ENCODE measurements around the gene MS4A18. TPM values are rescaled to one million over a fixed set of nuclear protein-coding genes. Genes with fewer than 3 reads are reported as not detected.

The MS4A18 gene
- total RNA-seq, 3 donors from 2014 or later = not detected

- Histone ChIP-seq H3K4me1 (no peaks in the 10 kb centered on the region), H3K9me3 (no peaks in the 10 kb centered on the region), H3K27me3 (peaks cover 0 to 2% of the 10 kb centered on the region in 2 donors), H3K36me3 (no peaks in the 10 kb centered on the region), H3K4me3 (no peak overlapping the region), H3K27ac (no peak overlapping the region)
- intact Hi-C loops (cut with DNase I; ENCODE audit: low total_unique reads) = no loop called here
- TF ChIP-seq POLR2AphosphoS5 (IDR thresholded peaks at IDR 0.05) (no peak), POLR2A (IDR thresholded peaks at IDR 0.05) (no peak), CTCF (IDR thresholded peaks at IDR 0.05) (no peak)
- DNase-seq (ENCODE audit: low spot score in 2 of 2) = no peak
Observed at GRCh38 chr11:60777106-60777505, 52.6 kb downstream of the MS4A18 start.

- Histone ChIP-seq H3K4me1 (no peaks in the 10 kb centered on the region), H3K4me3 (no peak overlapping the region), H3K27me3 (no peaks in the 10 kb centered on the region), H3K9me3 (no peaks in the 10 kb centered on the region), H3K36me3 (no peaks in the 10 kb centered on the region), H3K27ac (no peak overlapping the region)
- TF ChIP-seq POLR2AphosphoS5 (IDR thresholded peaks at IDR 0.05) = no peak
- TF ChIP-seq CTCF (IDR thresholded peaks at IDR 0.05) = no peak
- no peak for TF ChIP-seq POLR2A (IDR thresholded peaks at IDR 0.05)
- intact Hi-C loops (cut with DNase I; ENCODE audit: low total_unique reads) = no loop called here
- DNase-seq (ENCODE audit: low spot score in 2 of 2) = no peak
Observed at GRCh38 chr11:60777572-60777971, 53.1 kb downstream of the MS4A18 start.

- intact Hi-C loops (cut with DNase I; ENCODE audit: low total_unique reads) = no loop called here
- Histone ChIP-seq H3K4me1 (no peaks in the 10 kb centered on the region), H3K27me3 (no peaks in the 10 kb centered on the region), H3K27ac (no peak overlapping the region), H3K4me3 (no peak overlapping the region), H3K36me3 (no peaks in the 10 kb centered on the region), H3K9me3 (no peaks in the 10 kb centered on the region)
- DNase-seq (ENCODE audit: low spot score in 2 of 2) = no peak
- TF ChIP-seq POLR2AphosphoS5 (IDR thresholded peaks at IDR 0.05) (no peak), POLR2A (IDR thresholded peaks at IDR 0.05) (no peak), CTCF (IDR thresholded peaks at IDR 0.05) (no peak)
Observed at GRCh38 chr11:60780065-60780464, 55.5 kb downstream of the MS4A18 start.

- intact Hi-C loops (cut with DNase I; ENCODE audit: low total_unique reads) = no loop called here
- no peaks in the 10 kb centered on the region for H3K27me3 ChIP-seq
- TF ChIP-seq CTCF (IDR thresholded peaks at IDR 0.05) (no peak), POLR2AphosphoS5 (IDR thresholded peaks at IDR 0.05) (no peak), POLR2A (IDR thresholded peaks at IDR 0.05) (no peak)
Observed at GRCh38 chr11:60780774-60781173, 56.3 kb downstream of the MS4A18 start.

GRCh38 chr11:60781286-60781980, 56.9 kb downstream of the MS4A18 start:
- no peaks in the 10 kb centered on the region for H3K4me1 ChIP-seq
- DNase-seq (ENCODE audit: low spot score in 2 of 2) = no peak
- H3K36me3 ChIP-seq = no peaks in the 10 kb centered on the region
- no peak for TF ChIP-seq CTCF (IDR thresholded peaks at IDR 0.05)
- TF ChIP-seq POLR2A (IDR thresholded peaks at IDR 0.05) = no peak
- TF ChIP-seq POLR2AphosphoS5 (IDR thresholded peaks at IDR 0.05) = no peak
- H3K9me3 ChIP-seq = no peaks in the 10 kb centered on the region
- no peak overlapping the region for H3K27ac ChIP-seq
- intact Hi-C loops (cut with DNase I; ENCODE audit: low total_unique reads) = no loop called here
- no peaks in the 10 kb centered on the region for H3K27me3 ChIP-seq
- H3K4me3 ChIP-seq = no peak overlapping the region

More at GRCh38 chr11:60780774-60781173, 56.3 kb downstream of the MS4A18 start:
- Histone ChIP-seq H3K36me3 (no peaks in the 10 kb centered on the region), H3K4me1 (no peaks in the 10 kb centered on the region), H3K9me3 (no peaks in the 10 kb centered on the region), H3K27ac (no peak overlapping the region), H3K4me3 (no peak overlapping the region)
- no peak for DNase-seq (ENCODE audit: low spot score in 2 of 2)
